ENCODE results near the gene SMOC1.

Gene SMOC1

GRCh38 chr14:69921052-69921451 is 41.8 kb downstream of the SMOC1 start:
- H3K27ac ChIP-seq (ENCODE audit: low read depth, low read length) = no peak overlapping the region
- no peaks in the 10 kb centered on the region for H3K79me1 ChIP-seq (ENCODE audit: low read length)
- H3K4me1 ChIP-seq (ENCODE audit: control insufficient read depth, low read depth, low read length) = no peaks in the 10 kb centered on the region
- no peaks in the 10 kb centered on the region for H3K79me2 ChIP-seq (ENCODE audit: control insufficient read depth, insufficient read depth, low read length)
- no peak overlapping the region for H4K8ac ChIP-seq (ENCODE audit: low read depth, low read length)
- no peak overlapping the region for H2BK5ac ChIP-seq (ENCODE audit: low read length)
- H3K18ac ChIP-seq (ENCODE audit: low read length) = no peak overlapping the region
- no CpG with 5 or more reads among the region's 9 CpGs for WGBS (ENCODE audit: extremely low coverage, insufficient coverage, low lambda C conversion rate)
- no peaks in the 10 kb centered on the region for H3K27me3 ChIP-seq (ENCODE audit: insufficient read depth, low read length, poor library complexity)
- H3K9ac ChIP-seq (ENCODE audit: low read length) = no peak overlapping the region
- DNase-seq = no peak
- H3K23ac ChIP-seq (ENCODE audit: low read length) = no peak overlapping the region
- H3K56ac ChIP-seq (ENCODE audit: low read length) = no peak overlapping the region
- no peak overlapping the region for H2AK5ac ChIP-seq (ENCODE audit: low read length)
- no peak overlapping the region for H3K4me2 ChIP-seq (ENCODE audit: low read length)
- H3K4ac ChIP-seq (ENCODE audit: low read depth, low read length) = no peak overlapping the region
- no peak overlapping the region for H4K5ac ChIP-seq (ENCODE audit: low read length)
- H2BK15ac ChIP-seq (replicated peaks; ENCODE audit: low read depth) = no peak overlapping the region
- no peaks in the 10 kb centered on the region for H3K36me3 ChIP-seq (ENCODE audit: control insufficient read depth, insufficient read depth, low read length)
- H3K4me3 ChIP-seq (ENCODE audit: low read length) = no peak overlapping the region
- H2BK120ac ChIP-seq (ENCODE audit: low read depth, low read length) = no peak overlapping the region

DNA sequence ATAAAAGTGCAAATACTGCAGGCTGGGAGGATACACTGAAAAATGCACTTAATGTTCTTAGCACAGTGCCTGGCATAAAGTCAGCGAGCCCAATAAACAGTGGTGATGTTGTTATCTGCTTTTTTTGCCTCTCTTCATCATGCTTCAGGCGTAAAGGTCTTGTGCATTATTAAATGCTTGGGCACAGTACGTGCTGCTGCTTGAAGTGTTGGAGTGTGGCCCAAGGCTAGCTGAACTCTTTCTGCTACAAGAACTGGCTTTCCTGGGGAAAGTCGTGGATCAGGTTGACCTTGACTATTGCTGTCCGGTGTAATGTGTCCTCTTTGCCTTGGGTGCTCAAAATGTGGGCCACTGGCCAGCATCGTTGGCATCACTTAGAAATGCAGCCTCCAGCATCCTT is 43.0 kb downstream of the SMOC1 start:
- Histone ChIP-seq H3K4me2 (ENCODE audit: low read length) (no peak overlapping the region), H3K36me3 (ENCODE audit: control insufficient read depth, insufficient read depth, low read length) (no peaks in the 10 kb centered on the region), H4K8ac (ENCODE audit: low read depth, low read length) (no peak overlapping the region), H2BK5ac (ENCODE audit: low read length) (no peak overlapping the region), H3K4ac (ENCODE audit: low read depth, low read length) (no peak overlapping the region), H3K18ac (ENCODE audit: low read length) (no peak overlapping the region), H3K9ac (ENCODE audit: low read length) (no peak overlapping the region), H3K79me2 (ENCODE audit: control insufficient read depth, insufficient read depth, low read length) (no peaks in the 10 kb centered on the region), H3K56ac (ENCODE audit: low read length) (no peak overlapping the region), H3K4me3 (ENCODE audit: low read length) (no peak overlapping the region), H3K27ac (ENCODE audit: low read depth, low read length) (no peak overlapping the region), H2BK120ac (ENCODE audit: low read depth, low read length) (no peak overlapping the region), H2BK15ac (replicated peaks; ENCODE audit: low read depth) (no peak overlapping the region), H2AK5ac (ENCODE audit: low read length) (no peak overlapping the region), H4K5ac (ENCODE audit: low read length) (no peak overlapping the region), H3K79me1 (ENCODE audit: low read length) (no peaks in the 10 kb centered on the region), H3K4me1 (ENCODE audit: control insufficient read depth, low read depth, low read length) (no peaks in the 10 kb centered on the region), H3K27me3 (ENCODE audit: insufficient read depth, low read length, poor library complexity) (no peaks in the 10 kb centered on the region), H3K23ac (ENCODE audit: low read length) (no peak overlapping the region)
- no peak for DNase-seq
- WGBS (ENCODE audit: extremely low coverage, insufficient coverage, low lambda C conversion rate) = no CpG with 5 or more reads among the region's 6 CpGs

- Histone ChIP-seq H3K27ac (ENCODE audit: low read depth, low read length) (no peak overlapping the region), H3K4me3 (ENCODE audit: low read length) (no peak overlapping the region), H3K36me3 (ENCODE audit: control insufficient read depth, insufficient read depth, low read length) (no peaks in the 10 kb centered on the region), H4K5ac (ENCODE audit: low read length) (no peak overlapping the region), H3K79me2 (ENCODE audit: control insufficient read depth, insufficient read depth, low read length) (no peaks in the 10 kb centered on the region), H3K27me3 (ENCODE audit: insufficient read depth, low read length, poor library complexity) (no peaks in the 10 kb centered on the region), H3K4me2 (ENCODE audit: low read length) (no peak overlapping the region), H2BK5ac (ENCODE audit: low read length) (no peak overlapping the region), H3K18ac (ENCODE audit: low read length) (no peak overlapping the region), H3K9ac (ENCODE audit: low read length) (no peak overlapping the region), H2AK5ac (ENCODE audit: low read length) (no peak overlapping the region), H2BK15ac (replicated peaks; ENCODE audit: low read depth) (no peak overlapping the region), H3K4me1 (ENCODE audit: control insufficient read depth, low read depth, low read length) (no peaks in the 10 kb centered on the region), H4K8ac (ENCODE audit: low read depth, low read length) (no peak overlapping the region), H3K79me1 (ENCODE audit: low read length) (no peaks in the 10 kb centered on the region), H3K4ac (ENCODE audit: low read depth, low read length) (no peak overlapping the region), H3K23ac (ENCODE audit: low read length) (no peak overlapping the region), H2BK120ac (ENCODE audit: low read depth, low read length) (no peak overlapping the region), H3K56ac (ENCODE audit: low read length) (no peak overlapping the region)
- DNase-seq = peak; percentile 27
- no CpG with 5 or more reads among the region's 5 CpGs for WGBS (ENCODE audit: extremely low coverage, insufficient coverage, low lambda C conversion rate)
Observed at GRCh38 chr14:69924201-69924600, 45.0 kb downstream of the SMOC1 start.

GRCh38 chr14:69928111-69928523 is 48.9 kb downstream of the SMOC1 start:
- Histone ChIP-seq H3K23ac (ENCODE audit: low read length) (no peak overlapping the region), H3K4me3 (ENCODE audit: low read length) (no peak overlapping the region), H3K79me2 (ENCODE audit: control insufficient read depth, insufficient read depth, low read length) (no peaks in the 10 kb centered on the region), H3K4me2 (ENCODE audit: low read length) (no peak overlapping the region), H2BK5ac (ENCODE audit: low read length) (no peak overlapping the region), H4K5ac (ENCODE audit: low read length) (no peak overlapping the region), H3K4me1 (ENCODE audit: control insufficient read depth, low read depth, low read length) (no peaks in the 10 kb centered on the region), H3K9ac (ENCODE audit: low read length) (no peak overlapping the region), H3K18ac (ENCODE audit: low read length) (no peak overlapping the region), H3K27me3 (ENCODE audit: insufficient read depth, low read length, poor library complexity) (no peaks in the 10 kb centered on the region), H3K56ac (ENCODE audit: low read length) (no peak overlapping the region), H2AK5ac (ENCODE audit: low read length) (no peak overlapping the region), H3K79me1 (ENCODE audit: low read length) (no peaks in the 10 kb centered on the region), H4K8ac (ENCODE audit: low read depth, low read length) (no peak overlapping the region), H2BK15ac (replicated peaks; ENCODE audit: low read depth) (no peak overlapping the region), H3K27ac (ENCODE audit: low read depth, low read length) (no peak overlapping the region), H2BK120ac (ENCODE audit: low read depth, low read length) (no peak overlapping the region), H3K4ac (ENCODE audit: low read depth, low read length) (no peak overlapping the region), H3K36me3 (ENCODE audit: control insufficient read depth, insufficient read depth, low read length) (no peaks in the 10 kb centered on the region)
- DNase-seq = no peak
- no CpG with 5 or more reads among the region's 6 CpGs for WGBS (ENCODE audit: extremely low coverage, insufficient coverage, low lambda C conversion rate)

GRCh38 chr14:69930780-69931379 is 51.7 kb downstream of the SMOC1 start:
- Histone ChIP-seq H4K5ac (ENCODE audit: low read length) (no peak overlapping the region), H2BK5ac (ENCODE audit: low read length) (no peak overlapping the region), H3K23ac (ENCODE audit: low read length) (no peak overlapping the region), H3K4ac (ENCODE audit: low read depth, low read length) (no peak overlapping the region), H3K56ac (ENCODE audit: low read length) (no peak overlapping the region), H3K18ac (ENCODE audit: low read length) (no peak overlapping the region), H3K27me3 (ENCODE audit: insufficient read depth, low read length, poor library complexity) (no peaks in the 10 kb centered on the region), H3K36me3 (ENCODE audit: control insufficient read depth, insufficient read depth, low read length) (no peaks in the 10 kb centered on the region), H3K4me3 (ENCODE audit: low read length) (no peak overlapping the region), H2BK120ac (ENCODE audit: low read depth, low read length) (no peak overlapping the region), H3K4me1 (ENCODE audit: control insufficient read depth, low read depth, low read length) (no peaks in the 10 kb centered on the region), H3K79me1 (ENCODE audit: low read length) (no peaks in the 10 kb centered on the region), H2BK15ac (replicated peaks; ENCODE audit: low read depth) (no peak overlapping the region), H2AK5ac (ENCODE audit: low read length) (no peak overlapping the region), H3K27ac (ENCODE audit: low read depth, low read length) (no peak overlapping the region), H3K9ac (ENCODE audit: low read length) (no peak overlapping the region), H4K8ac (ENCODE audit: low read depth, low read length) (no peak overlapping the region), H3K4me2 (ENCODE audit: low read length) (no peak overlapping the region), H3K79me2 (ENCODE audit: control insufficient read depth, insufficient read depth, low read length) (no peaks in the 10 kb centered on the region)
- WGBS (ENCODE audit: extremely low coverage, insufficient coverage, low lambda C conversion rate) = no CpG with 5 or more reads among the region's 11 CpGs
- DNase-seq = no peak

DNA sequence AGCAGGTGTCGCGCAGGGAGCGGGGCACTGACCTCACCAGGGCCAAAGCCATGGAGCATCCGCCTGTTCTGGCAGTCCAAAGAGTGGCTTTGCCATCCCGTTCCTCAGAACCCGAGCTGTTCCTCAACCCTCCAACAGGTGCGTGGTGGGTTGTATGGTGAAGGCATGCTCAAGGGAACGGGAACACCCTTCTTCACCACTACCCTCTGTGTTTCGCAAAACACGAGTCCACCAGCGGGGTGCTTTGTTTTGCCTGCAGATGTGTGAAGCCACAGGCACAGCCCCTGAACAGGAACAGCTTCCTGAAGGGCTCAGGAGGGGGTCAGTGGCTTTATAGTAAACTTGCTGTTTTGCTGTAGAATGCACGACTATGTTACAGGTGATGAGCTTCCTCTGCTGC is 52.7 kb downstream of the SMOC1 start:
- H2AK5ac ChIP-seq (ENCODE audit: low read length) = no peak overlapping the region
- no peaks in the 10 kb centered on the region for H3K36me3 ChIP-seq (ENCODE audit: control insufficient read depth, insufficient read depth, low read length)
- H2BK15ac ChIP-seq (replicated peaks; ENCODE audit: low read depth) = no peak overlapping the region
- H3K27ac ChIP-seq (ENCODE audit: low read depth, low read length) = peak overlapping the region; percentile 60
- H3K4me3 ChIP-seq (ENCODE audit: low read length) = no peak overlapping the region
- H4K8ac ChIP-seq (ENCODE audit: low read depth, low read length) = no peak overlapping the region
- no CpG with 5 or more reads among the region's 12 CpGs for WGBS (ENCODE audit: extremely low coverage, insufficient coverage, low lambda C conversion rate)
- no peak overlapping the region for H2BK120ac ChIP-seq (ENCODE audit: low read depth, low read length)
- DNase-seq = peak; percentile 48
- no peaks in the 10 kb centered on the region for H3K27me3 ChIP-seq (ENCODE audit: insufficient read depth, low read length, poor library complexity)
- H4K5ac ChIP-seq (ENCODE audit: low read length) = no peak overlapping the region
- H3K4ac ChIP-seq (ENCODE audit: low read depth, low read length) = no peak overlapping the region
- no peak overlapping the region for H3K23ac ChIP-seq (ENCODE audit: low read length)
- H3K9ac ChIP-seq (ENCODE audit: low read length) = no peak overlapping the region
- no peak overlapping the region for H3K18ac ChIP-seq (ENCODE audit: low read length)
- H3K4me2 ChIP-seq (ENCODE audit: low read length) = no peak overlapping the region
- no peaks in the 10 kb centered on the region for H3K4me1 ChIP-seq (ENCODE audit: control insufficient read depth, low read depth, low read length)
- H3K79me1 ChIP-seq (ENCODE audit: low read length) = no peaks in the 10 kb centered on the region
- H3K56ac ChIP-seq (ENCODE audit: low read length) = no peak overlapping the region
- no peaks in the 10 kb centered on the region for H3K79me2 ChIP-seq (ENCODE audit: control insufficient read depth, insufficient read depth, low read length)
- no peak overlapping the region for H2BK5ac ChIP-seq (ENCODE audit: low read length)

Data from mesendoderm (in vitro differentiated cells).